KOPT-K1 (cell line): Measurements from ENCODE around the gene HMX2.

Source experiments
- H3K27ac ChIP-seq: fragments of 200-600 bp; sonication (generic); 2 replicates; pipeline ENCODE4 v1.5.1; 2016; ENCODE audit warnings: antibody characterized with exemption, mild to moderate bottlenecking, low read depth, low read length; ENCODE audit not compliant: poor library complexity, severe bottlenecking
- H3K36me3 ChIP-seq: fragments of 200-600 bp; sonication (generic); 2 replicates; pipeline ENCODE4 v1.5.1; 2017; ENCODE audit warnings: antibody characterized with exemption, mild to moderate bottlenecking, low read length, moderate library complexity; ENCODE audit not compliant: insufficient read depth
- H3K9me3 ChIP-seq: fragments of 200-600 bp; sonication (generic); 2 replicates; pipeline ENCODE4 v1.5.1; 2017; ENCODE audit warnings: antibody characterized with exemption, low read length, mild to moderate bottlenecking; ENCODE audit not compliant: insufficient read depth, poor library complexity, severe bottlenecking

HMX2 gene

GRCh38 chr10:123147635-123148413 is at the start of gene HMX2:
HMX2 (plus strand) TSS chr10:123148136; CDS start chr10:123148379, 243 bp downstream.
- Histone ChIP-seq H3K36me3 (no peaks in the 10 kb centered on the region), H3K9me3 (peaks cover 25% of the 10 kb centered on the region), H3K27ac (peak within 1 kb of the TSS; percentile 27)

- no peaks in the 10 kb centered on the region for H3K9me3 ChIP-seq
- H3K36me3 ChIP-seq, result no peaks in the 10 kb centered on the region
- no peak overlapping the region for H3K27ac ChIP-seq
These were observed 47.7 kb upstream of the HMX2 start for GRCh38 chr10:123100030-123100762.

GRCh38 chr10:123101872-123102271 is 46.1 kb upstream of the HMX2 start:
- H3K9me3 ChIP-seq, result no peaks in the 10 kb centered on the region
- H3K36me3 ChIP-seq, result no peaks in the 10 kb centered on the region
- H3K27ac ChIP-seq, result no peak overlapping the region

GRCh38 chr10:123102673-123103072 is 45.3 kb upstream of the HMX2 start:
- no peak overlapping the region for H3K27ac ChIP-seq
- H3K36me3 ChIP-seq, result no peaks in the 10 kb centered on the region
- H3K9me3 ChIP-seq, result no peaks in the 10 kb centered on the region

GRCh38 chr10:123103944-123104343 is 44.0 kb upstream of the HMX2 start:
- Histone ChIP-seq H3K9me3 (no peaks in the 10 kb centered on the region), H3K27ac (no peak overlapping the region), H3K36me3 (no peaks in the 10 kb centered on the region)

- Histone ChIP-seq H3K9me3 (no peaks in the 10 kb centered on the region), H3K36me3 (no peaks in the 10 kb centered on the region), H3K27ac (no peak overlapping the region)
These were observed 38.5 kb upstream of the HMX2 start for GRCh38 chr10:123109466-123109865.

GRCh38 chr10:123117644-123118417 is 30.1 kb upstream of the HMX2 start:
- Histone ChIP-seq H3K9me3 (no peaks in the 10 kb centered on the region), H3K36me3 (no peaks in the 10 kb centered on the region), H3K27ac (no peak overlapping the region)

- H3K9me3 ChIP-seq, result no peaks in the 10 kb centered on the region
- H3K27ac ChIP-seq, result no peak overlapping the region
- no peaks in the 10 kb centered on the region for H3K36me3 ChIP-seq
These were observed 28.9 kb upstream of the HMX2 start for GRCh38 chr10:123119081-123119480.

- Histone ChIP-seq H3K36me3 (no peaks in the 10 kb centered on the region), H3K27ac (no peak overlapping the region), H3K9me3 (peaks cover 10% of the 10 kb centered on the region)
These were observed 21.7 kb upstream of the HMX2 start for GRCh38 chr10:123126246-123126645.

- H3K36me3 ChIP-seq, result no peaks in the 10 kb centered on the region
- H3K27ac ChIP-seq, result no peak overlapping the region
- peaks cover 10% of the 10 kb centered on the region for H3K9me3 ChIP-seq
These were observed 18.2 kb upstream of the HMX2 start for GRCh38 chr10:123129618-123130271.

- no peaks in the 10 kb centered on the region for H3K36me3 ChIP-seq
- no peak overlapping the region for H3K27ac ChIP-seq
- H3K9me3 ChIP-seq, result peaks cover 13% of the 10 kb centered on the region
These were observed 15.1 kb upstream of the HMX2 start for GRCh38 chr10:123132576-123133477.

- Histone ChIP-seq H3K27ac (no peak overlapping the region), H3K9me3 (peaks cover 5% of the 10 kb centered on the region), H3K36me3 (no peaks in the 10 kb centered on the region)
These were observed 14.2 kb upstream of the HMX2 start for GRCh38 chr10:123133541-123134342.

GRCh38 chr10:123134343-123134914 is 13.5 kb upstream of the HMX2 start:
- H3K36me3 ChIP-seq, result no peaks in the 10 kb centered on the region
- no peak overlapping the region for H3K27ac ChIP-seq
- peaks cover 3% of the 10 kb centered on the region for H3K9me3 ChIP-seq
